ENCODE measurements around the gene DPEP1.
"Not testable (repeated sequence)": the region's sequence is repeated elsewhere in the genome, so short reads cannot be mapped to it uniquely, and the experiment has no call there.

The DPEP1 gene

DNA sequence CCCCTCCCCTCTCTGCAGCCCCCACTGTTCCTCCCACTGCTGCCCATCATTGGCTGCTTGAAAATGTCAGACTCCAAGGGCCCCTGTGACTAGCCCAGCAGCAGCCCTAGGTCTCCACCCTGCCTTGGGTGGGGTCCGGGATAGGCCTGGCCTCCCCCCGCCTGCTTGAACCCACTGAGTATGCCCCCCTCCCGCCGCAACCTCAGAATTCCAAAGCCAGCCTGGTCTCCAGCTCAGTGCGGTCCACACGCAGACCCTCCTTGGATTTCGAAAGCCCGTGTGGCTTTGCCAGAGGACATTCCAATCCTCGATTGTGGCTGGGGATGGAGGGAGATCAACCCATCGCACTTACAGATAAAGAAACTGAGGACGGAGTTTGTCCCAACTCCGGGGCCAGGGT, 6.4 kb downstream of the DPEP1 start:
- peak; percentile 23 for DNase-seq (ENCODE audit: low spot score)

DNA sequence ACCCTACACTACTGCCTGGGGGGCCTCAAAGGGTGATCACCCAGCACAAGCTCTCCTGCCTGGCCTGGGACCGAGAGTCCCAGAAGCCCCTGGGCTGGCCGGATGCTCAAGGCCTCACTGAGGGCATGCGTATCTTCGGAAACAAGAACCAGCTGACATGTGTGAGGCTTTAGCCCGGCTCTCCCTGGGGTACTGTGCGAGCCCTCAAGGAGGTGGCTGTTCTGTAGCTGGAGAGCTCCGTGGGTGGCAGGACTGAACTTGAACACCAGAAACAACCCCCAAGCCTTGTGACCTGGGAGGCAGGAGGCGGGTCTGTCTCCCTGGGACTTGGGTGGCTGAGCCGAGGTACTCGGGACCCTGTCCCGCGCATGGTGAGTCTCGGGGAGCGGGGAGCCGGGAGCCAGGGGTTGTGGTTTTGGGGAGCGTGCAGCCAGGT, 7.0 kb downstream of the DPEP1 start:
- DNase-seq (ENCODE audit: low spot score): no peak

DNA sequence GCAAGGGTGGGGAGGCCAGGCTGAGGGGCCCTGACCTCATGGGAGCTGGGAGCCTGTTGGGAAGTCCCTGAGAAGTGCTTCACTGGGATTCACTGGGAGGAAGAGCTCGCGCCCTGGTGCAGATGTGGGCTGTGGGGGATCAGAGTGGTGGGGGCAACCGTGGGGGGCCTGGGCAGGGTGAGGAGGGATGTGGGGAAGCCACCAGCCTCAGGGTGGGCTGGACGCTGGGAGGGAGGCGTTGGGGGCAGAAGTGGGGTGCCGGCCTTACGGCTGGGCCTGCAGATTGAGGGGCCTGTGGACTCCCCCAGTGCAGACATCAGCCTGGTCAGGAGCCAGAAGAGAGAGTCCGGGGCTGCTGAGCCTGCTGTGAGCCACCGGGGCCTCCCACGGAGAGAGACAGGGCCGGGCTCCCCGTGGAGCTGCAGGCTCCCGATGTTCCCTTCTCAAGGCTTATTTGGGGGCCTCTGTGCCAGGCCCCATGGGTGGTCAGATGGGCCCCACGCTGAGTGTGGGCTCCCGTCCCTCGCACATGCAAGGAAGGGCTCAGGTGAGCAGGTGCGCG, 7.8 kb downstream of the DPEP1 start:
- no peak for DNase-seq (ENCODE audit: low spot score)

DNA sequence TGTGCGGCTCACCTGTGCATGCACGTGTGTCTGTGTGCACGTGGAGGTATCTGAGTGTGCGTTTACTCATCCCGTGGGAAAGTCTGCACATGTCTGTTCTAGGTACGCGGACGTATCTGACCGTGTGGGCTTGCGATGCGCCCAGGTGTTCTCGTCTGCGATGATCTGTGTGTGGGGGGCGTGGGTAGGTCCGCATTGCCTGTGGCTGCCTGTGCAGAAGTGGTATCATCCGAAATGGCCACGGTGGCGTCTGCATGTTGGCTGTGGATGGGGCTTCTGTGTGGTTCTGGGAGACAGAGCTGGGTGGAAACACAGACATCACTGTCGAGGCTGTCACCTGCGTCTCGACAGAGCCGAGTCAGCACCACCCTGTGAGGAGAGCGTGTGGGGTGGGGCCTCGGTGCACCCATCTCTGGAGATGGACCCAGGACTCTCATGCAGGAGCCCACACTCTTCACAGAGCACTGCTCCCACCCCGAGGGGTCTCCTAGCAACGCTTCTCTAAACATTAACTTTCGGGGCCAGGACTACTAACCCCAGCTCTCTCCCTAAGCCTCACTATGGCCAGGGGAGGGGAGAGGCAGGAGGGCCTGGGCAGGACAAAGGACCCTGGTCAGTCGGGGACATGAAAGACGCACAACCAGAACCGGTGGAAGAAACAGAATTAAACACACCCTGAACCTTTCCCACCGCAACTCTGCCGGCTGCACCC, 8.4 kb downstream of the DPEP1 start:
- no peak for DNase-seq (ENCODE audit: low spot score)

DNA sequence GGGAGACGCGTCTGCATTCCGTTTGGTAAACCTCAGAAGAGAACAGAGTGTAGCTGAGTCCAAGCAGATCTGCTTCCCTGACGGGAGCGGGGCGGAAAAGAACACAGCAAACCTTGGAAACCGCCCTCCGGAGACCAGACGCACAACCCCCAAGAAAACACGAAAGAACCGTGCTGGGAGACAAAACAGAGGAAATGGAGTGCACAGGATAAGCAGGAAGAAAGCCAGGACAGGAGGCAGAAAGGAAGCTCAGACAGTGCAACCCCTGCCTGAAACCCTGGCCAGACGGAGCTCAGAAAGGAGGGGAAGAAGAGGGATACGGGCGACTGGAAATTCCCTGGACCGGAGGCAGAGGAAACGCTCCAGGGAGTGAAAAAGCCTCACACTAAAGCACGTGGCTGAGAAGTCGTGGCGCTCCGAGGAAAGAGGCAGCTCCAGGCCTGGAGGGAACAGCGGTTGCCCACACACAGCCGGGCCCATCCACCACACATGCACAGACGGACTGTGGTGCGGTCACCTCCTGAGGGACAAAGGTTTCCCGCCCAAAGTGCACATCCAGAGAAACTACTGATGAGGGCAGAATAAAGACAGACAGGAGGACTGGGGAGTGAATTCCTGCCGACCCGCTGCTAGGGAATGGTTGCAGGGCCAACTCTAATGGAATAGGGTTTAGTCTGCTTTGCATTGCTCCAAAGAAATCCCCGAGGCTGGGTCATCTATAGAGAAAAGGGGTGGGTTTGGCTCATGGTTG, 10.2 kb downstream of the DPEP1 start:
- peak; percentile 46 for DNase-seq (ENCODE audit: low spot score)

DNA sequence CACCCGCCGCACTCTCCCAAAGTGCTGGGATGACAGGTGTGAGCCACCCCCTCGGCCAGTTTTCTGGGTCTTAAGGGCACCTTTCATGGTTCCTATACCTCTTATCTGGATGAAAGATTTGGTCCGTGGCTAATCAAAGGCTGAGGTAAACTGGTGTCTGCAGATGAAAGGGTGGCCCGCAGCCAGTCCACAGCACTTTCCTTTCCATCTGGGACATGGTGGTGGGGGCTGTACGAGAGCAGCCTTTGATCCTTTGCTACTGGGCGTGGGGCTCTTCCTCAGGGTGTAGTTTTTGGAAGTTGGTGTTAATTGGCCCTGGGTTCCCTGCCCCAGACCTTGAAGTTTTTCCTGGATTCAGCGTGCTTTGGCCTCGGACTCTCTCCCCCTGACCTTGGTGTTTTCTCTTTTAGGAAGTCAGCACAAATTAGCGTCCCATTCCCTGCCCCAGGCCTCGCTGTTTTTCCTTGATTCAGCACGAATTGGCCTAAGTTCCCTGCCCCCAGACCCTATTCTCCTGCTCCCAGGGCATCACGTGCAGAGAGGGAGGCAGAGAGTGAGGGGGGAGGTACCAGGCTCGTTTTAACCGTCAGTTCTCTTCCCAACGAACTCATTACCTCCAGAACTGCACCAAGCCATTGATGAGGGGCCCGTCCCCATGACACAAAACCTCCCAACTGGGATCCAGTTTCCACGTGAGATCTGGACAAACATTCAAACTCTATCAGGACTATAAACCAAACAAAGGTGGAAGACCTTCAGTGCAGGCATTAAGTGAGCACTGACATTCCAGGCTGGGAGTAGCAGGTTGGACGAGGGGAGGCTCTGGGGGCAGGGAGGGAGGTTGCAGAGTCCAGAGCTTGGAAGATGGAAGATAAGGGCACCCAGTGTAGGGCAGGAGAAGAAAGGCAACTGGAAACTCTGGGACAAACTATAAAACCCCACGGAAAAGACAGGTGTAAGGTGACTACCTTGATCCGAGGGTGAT, 11.6 kb downstream of the DPEP1 start:
- DNase-seq (ENCODE audit: low spot score): no peak

DNA sequence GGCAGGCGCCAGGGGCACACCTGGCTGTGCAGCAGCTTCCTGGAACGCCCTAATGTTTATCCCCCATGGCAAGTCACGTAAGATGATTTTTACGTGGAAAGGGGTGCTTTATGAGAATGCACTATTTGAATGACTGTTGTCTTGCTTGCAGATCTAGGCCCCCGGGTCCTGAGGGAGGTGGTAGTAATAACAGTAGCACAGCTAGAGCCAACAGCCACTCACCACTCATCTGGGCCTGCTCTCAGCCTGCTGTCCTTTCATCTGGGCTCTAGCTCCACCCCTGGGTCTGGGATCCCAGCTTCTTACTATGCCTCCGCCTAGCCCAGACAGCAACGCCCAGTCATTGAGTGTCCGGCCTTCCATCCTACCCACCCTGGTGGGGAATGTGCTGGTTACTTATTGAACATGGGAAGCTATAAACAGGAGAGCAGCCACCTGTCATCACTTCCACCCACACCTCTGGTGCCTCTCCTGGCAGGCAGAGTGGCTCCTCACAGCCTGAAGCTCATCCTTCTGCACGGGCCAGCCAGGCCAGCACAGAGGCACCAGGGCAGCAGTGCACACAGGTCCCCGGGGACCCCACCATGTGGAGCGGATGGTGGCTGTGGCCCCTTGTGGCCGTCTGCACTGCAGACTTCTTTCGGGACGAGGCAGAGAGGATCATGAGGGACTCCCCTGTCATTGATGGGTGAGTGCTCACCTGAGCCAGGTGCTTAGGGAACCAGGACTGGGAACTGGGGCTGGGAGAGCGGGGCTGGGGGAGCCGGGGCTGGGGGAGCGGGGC, 16.6 kb downstream of the DPEP1 start:
- DNase-seq (ENCODE audit: low spot score): no peak

DNA sequence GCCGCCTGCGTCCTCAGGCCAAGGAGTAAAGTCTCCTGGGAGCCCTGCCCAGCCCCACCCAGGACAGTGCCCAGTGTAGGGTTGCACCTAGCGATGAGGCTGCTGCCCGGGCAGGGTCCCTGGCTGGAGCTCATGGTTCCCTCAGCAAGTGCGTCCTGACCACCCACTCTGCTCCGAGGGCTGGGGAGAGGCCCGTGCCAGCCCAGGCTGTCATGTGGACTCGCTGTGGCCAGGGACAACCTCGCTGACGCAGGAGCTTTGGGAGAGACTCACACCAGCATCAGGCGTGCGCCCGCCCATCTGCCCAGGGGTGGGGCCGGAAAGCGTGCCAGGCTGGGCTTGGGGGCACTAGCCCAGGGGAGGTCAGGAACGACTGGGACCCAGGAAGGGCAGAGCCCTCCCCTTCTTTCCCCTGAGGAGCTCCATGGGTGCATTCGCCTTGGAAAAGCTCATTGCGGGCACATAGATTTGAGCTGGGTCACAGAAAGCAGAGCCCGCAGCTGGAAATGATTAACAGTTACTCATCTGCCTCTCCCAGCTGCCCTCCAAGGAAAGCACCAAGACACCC, 19.7 kb downstream of the DPEP1 start:
- peak; percentile 83 for DNase-seq (ENCODE audit: low spot score)

DNA sequence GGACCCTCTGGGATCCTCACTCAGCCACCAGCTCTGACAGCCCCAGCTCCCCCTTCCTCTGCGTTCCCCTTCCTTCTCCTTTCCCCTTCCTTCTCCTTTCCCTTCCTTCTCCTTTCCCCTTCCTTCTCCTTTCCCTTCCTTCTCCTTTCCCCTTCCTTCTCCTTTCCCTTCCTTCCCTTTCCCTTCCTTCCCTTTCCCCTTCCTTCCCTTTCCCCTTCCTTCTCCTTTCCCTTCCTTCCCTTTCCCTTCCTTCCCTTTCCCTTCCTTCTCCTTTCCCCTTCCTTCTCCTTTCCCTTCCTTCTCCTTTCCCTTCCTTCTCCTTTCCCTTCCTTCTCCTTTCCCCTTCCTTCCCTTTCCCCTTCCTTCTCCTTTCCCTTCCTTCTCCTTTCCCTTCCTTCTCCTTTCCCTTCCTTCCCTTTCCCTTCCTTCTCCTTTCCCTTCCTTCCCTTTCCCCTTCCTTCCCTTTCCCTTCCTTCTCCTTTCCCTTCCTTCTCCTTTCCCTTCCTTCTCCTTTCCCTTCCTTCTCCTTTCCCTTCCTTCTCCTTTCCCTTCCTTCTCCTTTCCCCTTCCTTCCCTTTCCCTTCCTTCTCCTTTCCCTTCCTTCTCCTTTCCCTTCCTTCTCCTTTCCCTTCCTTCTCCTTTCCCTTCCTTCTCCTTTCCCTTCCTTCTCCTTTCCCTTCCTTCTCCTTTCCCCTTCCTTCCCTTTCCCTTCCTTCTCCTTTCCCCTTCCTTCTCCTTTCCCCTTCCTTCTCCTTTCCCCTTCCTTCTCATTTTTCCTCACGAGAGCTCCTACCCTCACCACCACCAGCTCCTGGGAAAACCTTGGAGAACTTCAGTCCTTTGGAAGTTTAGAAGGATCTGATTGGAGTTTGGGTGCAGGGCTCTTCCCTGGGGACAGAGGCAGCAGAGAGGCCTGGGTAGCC, 21.3 kb downstream of the DPEP1 start:
- DNase-seq (ENCODE audit: low spot score): not testable (repeated sequence)

DNA sequence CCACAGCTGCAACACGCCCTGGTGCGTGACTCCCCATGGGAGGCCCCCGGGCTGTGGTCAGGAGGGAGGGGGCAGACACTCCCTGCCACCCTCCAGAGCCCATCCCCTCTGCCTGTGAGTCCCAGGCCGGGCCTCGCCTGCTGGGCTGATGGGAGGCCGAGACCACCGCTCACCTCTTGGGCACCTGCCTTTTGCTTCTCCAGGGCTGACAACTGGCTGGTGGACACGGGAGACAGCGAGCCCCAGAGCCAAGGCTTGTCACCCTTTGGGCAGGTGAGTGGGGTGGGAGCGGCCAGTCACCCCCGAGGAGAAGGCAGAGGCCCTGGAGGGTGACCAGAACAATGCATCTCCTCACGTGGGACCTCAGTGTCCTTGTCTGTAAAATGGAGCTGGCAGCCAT, 23.2 kb downstream of the DPEP1 start:
- DNase-seq (ENCODE audit: low spot score): no peak

DNA sequence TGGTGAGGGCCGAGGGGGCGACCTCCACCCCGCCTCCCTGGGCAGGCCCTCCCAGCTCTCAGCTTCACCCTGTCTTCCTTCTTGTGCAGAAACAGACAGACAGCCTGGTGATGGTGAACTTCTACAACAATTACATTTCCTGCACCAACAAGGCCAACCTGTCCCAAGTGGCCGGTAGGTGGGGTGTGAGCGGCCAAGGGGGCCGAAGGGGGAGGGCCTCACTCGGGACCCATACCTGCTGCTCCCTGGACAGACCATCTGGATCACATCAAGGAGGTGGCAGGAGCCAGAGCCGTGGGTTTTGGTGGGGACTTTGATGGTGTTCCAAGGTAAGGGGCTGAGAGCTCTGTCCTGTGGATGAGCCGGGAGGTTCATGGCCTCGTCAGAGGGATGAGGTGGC, 23.9 kb downstream of the DPEP1 start:
- DNase-seq (ENCODE audit: low spot score): no peak

DNA sequence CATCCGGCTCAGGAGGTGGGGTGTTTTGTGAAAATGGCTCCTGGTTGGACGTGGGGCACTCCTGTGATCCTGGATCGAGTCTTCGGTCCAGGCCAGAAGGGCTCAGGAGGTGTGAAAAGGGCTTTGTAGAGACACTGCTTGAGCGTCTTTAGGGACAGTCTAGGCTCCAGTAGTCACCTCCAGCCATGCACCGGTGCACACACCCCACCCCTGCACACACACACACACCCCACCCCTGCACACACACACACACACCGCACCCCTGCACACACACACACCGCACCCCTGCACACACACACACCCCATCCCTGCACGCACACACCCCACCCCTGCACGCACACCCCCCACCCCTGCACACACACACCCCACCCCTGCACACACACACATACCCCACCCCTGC, 25.0 kb downstream of the DPEP1 start:
- no peak for DNase-seq (ENCODE audit: low spot score)

DNA sequence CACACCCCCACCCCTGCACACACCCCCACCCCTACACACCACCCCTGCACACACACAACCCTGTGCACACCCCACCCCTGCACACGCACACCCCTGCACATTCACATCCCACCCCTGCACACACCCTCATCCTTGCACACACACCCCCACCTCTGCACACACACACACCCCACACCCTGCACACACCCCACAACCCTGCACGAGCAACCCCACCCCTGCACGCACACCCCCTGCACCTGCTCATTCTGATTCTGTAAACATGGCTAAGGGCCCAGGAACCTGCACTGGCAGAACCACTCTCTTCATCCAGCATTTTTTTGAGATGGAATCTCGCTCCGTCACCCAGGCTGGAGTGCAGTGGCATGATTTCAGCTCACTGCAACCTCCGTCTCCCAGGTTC, 25.9 kb downstream of the DPEP1 start:
- DNase-seq (ENCODE audit: low spot score): no peak

DNA sequence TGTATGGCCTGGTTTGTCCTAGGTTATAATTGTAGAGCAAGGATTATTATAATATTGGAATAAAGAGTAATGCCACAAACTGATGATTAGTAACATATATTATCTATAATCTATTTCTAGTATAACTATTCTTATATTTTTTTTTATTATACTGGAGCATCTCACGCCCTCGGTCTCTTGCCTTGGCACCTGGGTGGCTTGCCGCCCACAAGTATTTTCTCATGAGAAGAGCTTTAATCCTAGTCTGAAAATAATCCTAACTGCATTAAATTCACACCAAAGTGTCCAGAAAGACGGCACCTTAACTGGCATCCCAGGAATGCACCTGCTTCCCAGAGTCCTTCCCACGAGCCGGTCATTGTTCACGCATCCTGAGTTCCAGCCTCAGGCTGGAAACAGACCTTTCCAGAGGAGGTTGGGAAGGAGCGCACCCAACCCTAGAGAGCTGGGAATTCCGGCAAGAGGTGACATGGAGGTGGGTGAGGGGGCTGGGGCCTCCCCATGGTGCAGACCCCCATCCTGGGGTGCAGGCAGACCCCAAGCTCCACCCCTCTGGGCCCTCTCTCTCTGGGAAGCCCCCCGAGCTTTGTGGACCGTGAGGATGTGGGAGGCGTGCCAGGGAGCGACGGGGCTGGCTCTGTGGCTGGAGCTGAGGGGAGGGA, 28.1 kb downstream of the DPEP1 start:
- DNase-seq (ENCODE audit: low spot score): no peak

DNA sequence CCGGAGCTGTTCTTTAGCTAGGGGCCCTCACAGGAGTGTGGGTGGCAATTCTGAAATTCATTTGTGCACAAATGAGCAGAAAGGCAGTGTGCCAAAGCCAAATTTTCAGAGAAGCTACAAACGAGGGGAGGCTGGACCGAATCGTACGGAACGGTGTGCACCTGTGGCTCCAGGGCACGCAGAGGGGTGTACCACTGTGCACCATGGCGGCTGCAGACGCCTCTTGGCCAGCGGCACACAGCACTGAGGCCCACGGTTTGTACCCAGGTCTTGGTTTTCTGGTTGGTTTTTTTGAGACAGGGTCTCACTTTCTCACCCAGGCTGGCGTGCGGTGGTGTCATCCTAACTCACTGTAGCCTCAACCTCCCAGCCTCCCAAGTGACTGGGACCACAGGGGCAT, 29.1 kb downstream of the DPEP1 start:
- no peak for DNase-seq (ENCODE audit: low spot score)

DNA sequence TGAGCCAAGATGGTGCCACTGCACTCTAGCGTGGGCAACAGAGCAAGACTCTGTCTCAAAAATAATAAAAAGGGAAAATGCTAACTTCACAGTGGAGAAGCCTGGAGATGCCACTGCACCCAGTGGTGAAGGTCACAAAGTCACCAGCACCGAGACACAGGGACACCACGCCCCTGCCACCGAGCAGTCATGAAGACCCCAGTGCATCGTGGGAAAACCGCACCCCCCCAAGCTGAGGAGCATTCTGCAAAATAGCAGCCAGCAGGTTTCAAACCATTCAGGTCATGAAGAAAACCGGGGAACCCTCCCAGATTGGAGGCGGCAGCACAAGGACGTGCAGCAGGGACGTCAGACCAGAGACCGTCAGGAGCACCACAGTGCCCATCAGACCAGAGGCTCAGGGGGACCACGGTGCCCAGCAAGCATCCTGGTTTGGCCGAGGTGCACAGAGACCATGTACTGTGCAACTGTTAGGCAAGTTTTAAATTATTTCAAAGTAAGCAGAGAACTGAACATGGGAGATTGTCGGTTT, 30.4 kb downstream of the DPEP1 start:
- DNase-seq (ENCODE audit: low spot score): no peak

DNA sequence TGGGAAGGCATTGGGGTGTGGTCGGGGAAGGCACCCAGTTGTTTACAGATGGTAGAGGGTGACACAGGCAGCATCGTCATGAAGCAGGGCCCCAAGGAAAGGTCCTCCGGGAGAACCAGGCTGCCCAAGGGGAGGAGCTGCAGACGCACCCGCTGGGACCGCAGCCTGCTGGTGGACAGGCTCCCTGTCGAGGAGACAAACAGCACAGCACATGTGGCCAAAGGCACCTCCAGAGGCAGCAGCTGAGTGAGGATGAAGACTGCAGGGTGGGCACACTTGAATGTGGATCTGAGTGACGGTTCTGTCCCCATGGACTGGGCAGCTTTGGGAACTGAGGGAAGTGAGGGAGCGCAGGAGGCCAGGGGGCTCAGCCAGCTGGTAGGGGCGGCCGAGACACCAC, 31.7 kb downstream of the DPEP1 start:
- no peak for DNase-seq (ENCODE audit: low spot score)

DNA sequence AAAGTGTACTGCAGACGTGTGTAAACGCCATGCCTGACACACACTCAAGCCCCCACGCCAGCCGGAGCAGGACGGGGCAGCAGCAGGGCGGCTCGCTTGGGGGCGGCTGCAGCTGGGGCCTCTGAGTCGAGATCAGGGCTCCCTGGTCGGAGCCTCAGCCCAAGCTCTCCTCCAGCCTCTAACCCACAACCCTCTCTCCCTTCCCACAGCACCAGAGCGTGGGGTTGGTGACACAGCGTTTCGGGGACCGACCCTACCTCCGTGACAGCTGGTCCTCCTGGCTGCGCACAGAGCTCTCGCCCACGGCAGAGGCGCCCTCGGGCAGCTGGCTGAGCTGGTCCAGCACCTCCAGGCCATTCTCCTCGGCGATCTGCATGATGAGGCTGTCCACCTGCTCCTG, 32.8 kb downstream of the DPEP1 start:
- DNase-seq (ENCODE audit: low spot score): no peak

DNA sequence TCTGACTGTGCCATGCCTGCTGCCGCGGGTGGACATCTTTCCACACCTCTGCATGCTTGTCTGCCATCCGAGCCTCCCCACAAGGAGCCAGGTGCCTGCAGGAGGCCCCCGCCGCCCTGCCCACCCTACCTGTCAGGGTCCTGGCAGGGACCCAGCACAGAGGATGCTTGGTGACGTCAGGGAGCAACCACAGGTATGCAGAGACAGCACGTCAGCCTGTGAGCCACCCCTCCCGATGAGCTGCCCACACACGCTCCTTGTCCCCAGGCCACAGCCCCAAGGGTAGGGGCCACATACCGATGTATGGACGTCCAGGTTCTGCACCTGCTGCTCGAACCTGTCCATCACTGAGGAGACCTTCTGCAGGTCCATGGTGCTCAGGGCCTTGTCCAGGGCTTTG, 33.5 kb downstream of the DPEP1 start:
- DNase-seq (ENCODE audit: low spot score): no peak

All from AG08395 (cell line).